DMS114 treated with DMSO at 0.1 percent for 48 hours (cell line): ENCODE data around the gene WDPCP.
"Not testable (repeated sequence)": the region's sequence is repeated elsewhere in the genome, so short reads cannot be mapped to it uniquely, and the experiment has no call there.

ENCODE experiments used
- DNase-seq: peaks from one replicate; lab custom pipeline; 2025; ENCODE audit not compliant: unreplicated experiment; lab: John Stamatoyannopoulos, UW

The WDPCP gene

DNA sequence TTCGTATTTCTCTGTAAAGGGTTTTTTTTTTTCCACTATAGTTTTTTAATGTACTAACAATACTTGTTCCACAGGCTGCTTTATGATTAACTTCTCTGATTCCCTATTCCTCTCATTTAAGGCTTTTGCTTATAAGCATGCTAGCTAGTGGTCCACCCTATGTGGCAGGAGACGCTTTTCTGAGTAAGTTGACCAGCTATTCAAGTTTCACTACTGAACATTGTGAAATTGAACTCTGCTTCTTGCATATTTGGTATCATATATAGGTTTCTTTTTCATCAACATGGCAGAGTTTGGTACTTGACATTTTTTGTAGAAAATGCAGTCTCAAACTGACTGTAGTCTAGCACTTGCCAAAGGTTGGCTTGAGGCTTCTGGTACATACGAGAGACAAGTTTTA is 463.4 kb downstream of the WDPCP start:
- no peak for DNase-seq

DNA sequence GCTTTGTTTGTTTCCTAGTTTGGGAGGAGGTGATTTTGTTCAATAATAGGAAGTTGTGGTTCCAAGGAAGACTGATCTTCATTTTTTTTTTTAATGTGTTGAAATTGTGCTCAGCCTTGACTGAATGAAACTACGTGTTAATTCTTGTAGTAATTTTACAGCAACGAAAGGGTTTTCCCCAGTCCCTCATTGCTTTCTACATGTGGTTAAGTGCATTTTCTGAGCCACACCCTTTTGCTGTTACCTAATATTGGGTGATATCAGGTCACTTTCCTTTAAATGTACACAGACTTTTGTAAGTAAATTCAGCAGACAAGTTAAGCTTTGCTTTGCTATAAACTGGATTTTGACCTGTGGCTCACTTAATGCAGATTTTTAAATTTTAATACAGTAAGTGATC is 464.1 kb downstream of the WDPCP start:
- no peak for DNase-seq

DNA sequence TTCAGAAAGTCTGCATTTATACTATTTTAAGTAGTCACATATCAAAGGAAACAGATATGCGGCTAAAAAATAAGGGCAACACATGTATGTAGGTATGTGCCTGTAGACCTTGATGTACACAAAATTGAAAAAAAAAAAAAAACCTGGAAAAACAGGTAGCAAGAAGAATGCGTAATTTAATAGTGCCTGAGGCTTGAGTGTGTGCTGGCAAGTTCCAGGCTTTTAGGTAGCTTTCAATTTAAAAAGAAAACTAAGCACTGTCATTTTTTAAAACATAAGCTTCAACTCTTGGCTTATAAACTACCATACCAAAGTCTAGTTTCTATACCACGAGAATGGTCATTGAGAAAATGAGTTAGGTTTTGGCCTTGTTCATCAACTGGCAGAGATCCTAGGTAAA is 465.4 kb downstream of the WDPCP start:
- DNase-seq = no peak

DNA sequence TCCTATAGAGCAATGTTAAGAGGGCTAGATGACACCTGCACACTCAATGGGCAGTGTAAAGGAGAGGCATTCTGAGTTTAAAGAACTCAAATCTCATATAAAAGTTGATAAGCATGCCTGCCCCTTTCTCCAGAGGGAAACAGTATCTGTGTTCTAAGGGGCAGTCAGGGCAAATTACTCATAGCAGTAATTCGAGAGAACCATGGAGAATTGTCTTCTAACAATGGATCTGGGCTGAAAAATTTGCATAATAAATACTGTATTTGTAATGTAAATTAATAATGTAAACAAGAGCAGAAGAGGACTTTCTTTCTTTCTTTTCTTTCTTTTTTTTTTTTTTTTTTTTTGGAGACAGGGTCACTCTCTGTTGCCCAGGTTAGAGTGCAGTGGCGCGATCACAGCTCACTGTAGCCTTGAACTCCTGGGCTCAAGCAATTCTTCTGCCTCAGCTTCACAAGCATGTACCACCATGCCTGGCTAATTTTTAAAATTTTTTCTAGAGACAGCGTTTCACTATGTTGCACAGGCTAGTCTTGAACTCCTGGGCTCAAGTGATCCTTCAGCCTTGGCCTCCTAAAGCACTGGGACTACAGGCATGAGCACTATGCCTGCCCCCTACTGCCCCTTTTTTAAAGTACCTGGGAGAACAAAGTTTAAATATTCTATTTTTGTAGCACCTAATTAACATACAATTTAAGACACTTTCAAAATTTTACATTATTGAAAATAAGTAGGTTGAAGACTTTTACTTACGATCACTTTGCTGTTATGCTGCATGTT is 467.0 kb downstream of the WDPCP start:
- DNase-seq = no peak

DNA sequence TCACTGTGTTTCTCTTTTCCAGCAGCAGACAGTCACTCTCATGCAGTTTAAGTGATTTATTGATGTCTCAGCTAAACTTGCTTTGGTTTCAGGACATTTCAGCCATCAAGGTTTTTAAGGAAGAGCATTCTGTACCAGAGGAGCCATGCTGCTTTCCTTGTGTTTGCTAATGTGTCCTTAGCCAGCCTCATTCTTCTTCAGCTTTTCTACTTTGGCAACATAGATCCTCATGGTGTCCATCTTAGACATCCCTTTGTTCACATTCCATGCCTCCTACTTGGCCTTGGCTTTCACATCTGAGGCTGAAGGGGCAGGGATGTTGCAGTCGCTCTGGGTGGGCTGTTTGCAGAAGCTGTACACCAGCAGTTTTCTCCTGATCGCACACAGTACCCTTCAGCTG is 469.5 kb downstream of the WDPCP start:
- DNase-seq = no peak

DNA sequence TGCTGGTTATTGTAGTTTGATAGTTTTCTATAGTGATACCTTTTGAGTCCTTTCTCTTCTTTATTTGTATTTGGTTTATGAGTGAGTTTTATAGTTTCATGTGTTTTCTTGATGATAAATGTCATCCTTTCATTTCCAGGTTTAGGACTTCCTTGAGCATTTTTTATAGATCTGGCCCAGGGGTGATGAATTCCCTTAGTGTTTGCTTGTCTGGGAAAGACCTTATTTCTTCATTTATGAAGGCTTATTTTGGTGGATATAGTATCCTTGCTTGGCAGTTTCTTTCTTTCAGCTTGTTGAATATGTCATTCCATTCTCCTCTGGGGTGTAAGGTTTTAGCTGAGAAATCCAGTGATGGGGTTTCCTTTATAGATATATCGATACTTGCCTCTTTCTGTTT is 483.8 kb downstream of the WDPCP start:
- DNase-seq = no peak

DNA sequence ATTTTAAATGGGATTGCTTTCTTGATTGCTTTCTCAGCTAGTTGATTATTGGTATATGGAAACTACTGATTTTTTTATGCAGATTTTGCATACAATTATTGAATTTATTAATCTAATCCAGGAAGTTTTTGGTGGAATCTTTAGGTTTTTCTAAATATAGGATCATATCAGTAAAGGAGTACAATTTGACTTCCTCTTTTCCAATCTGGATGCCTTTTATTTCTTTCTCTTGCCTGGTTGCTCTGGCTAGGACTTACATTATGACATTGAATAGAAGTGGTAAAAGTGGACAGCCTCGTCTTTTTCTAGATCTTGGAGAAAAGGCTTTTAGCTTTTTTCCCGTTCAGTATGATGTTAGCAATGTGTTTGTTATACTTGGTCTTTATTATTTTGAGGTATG is 486.3 kb downstream of the WDPCP start:
- DNase-seq = no peak

DNA sequence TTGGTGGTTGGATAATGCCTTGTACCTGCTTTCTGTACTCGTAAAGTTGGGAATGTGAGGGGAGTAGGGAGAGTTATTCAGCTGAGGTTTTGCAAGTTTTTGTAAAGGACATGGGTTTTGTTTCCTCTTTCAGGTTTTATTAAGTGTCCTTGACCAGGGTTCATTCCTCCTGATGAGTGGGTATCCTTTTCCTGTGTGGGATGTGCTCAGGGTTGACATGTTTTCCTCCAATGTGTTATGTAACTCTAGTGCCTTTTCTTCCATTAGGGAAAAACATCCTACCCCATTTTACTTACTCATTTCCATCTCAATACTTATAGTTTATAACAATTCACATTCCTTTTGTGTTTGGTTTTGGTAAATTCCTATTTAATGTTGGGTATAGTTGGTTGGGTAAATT is 489.2 kb downstream of the WDPCP start:
- no peak for DNase-seq

DNA sequence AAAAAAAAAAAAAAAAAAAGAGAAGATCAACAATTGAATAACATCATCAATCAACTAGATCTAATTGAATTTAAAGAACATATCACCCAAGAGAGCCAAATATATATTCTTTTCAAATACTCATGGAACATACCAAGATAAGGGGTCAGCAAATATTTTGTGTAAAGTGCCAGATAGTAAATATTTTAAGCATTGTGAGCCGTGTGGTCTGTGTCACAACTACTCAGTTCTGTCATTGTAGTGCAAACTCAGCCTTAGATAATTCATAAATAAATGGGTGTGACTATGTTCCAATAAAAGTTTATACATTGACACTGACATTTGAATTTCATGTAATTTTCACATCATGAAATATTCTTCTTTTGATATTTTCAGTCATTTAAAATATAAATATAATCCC is 491.8 kb downstream of the WDPCP start:
- DNase-seq = no peak

DNA sequence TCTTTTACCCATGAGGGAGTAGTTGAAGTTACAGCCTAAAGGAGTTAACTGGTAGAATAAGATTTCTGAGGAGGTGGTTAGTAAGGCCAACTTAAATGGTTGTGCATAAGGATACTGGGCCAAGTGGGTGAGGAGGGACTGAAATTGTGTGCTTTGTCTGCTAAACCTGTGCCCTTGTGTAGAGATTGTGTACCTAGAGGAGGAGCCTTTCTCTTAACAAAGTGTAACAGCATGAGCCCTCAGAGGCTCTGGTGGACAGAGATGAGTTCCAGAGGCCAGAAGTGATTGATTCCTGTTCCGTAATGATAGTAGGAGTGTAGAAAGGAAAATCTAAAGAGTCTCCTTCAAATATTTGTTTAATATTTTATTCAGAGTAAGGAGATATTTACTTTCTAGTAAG is 494.8 kb downstream of the WDPCP start:
- DNase-seq = no peak

DNA sequence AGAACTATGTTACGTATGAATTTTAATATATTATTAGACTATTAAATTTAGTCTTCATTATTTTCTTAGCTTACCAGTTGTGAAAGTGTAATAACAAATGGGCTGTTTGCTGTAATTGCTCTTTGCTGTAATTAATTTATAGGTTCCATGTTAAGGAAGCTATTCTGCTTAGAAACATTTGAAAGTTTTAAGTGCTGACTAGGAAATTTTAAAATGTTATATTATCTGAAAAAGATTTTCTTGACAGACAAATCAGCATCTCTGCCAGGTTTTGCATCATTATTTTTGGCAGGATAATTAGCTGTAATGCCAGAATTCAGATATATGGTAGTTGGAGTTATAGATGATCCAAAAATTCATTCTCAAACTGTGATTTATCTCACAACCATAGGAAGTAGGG is 495.4 kb downstream of the WDPCP start:
- DNase-seq = no peak

DNA sequence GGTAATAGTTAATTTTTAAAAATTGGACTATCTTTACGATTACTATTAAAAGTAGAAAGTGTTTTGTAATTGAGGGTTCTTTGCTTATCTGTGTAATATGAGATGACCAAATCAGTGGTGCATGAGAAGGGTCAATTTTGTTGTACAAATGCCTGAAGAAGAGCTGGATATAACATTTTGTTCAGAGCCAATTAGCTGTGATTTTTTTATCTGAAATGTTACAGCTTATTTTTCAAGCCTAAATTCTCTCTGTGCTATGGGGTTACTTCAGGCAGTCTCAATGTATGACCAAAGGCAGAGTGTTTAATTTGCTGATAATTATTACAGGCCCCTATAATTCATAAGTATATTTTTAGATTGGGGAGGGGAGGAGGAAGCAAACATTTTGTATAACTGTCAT is 495.9 kb downstream of the WDPCP start:
- no peak for DNase-seq

DNA sequence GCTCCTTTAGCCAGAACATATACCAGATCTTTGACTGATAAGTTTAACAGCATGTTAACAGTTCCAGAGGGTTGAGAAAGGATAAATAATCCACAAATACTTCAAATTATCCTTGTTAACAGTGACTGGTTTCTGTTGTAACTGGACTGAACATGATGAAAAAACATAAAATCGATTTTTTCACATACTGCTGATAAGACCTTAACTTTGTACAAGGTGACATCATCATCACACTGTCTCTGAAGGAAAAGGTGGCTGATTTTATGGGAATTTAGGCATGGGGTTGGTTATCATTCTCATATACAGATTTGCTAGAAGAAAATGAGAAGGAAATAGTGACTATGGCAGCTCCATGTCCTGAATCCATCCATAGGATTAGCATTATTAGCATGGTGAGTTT is 501.6 kb downstream of the WDPCP start:
- DNase-seq = no peak

DNA sequence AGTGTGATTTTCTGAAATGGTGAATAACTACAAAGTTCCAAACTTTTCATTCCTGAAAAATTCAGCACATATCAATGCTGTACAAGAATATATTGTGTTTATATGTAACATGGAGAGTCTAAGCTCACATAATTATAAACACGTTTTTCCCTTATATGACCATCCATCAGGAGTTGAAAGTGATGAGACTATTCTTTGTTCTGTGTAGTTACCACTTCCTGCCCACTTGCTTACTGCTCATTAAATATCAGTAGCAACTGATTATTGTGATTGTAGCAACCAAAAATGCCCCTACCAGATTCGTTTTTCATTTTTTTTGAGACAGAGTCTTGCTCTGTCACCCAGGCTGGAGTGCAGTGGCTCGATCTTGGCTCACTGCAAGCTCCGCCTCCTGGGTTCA is 506.9 kb downstream of the WDPCP start:
- no peak for DNase-seq

DNA sequence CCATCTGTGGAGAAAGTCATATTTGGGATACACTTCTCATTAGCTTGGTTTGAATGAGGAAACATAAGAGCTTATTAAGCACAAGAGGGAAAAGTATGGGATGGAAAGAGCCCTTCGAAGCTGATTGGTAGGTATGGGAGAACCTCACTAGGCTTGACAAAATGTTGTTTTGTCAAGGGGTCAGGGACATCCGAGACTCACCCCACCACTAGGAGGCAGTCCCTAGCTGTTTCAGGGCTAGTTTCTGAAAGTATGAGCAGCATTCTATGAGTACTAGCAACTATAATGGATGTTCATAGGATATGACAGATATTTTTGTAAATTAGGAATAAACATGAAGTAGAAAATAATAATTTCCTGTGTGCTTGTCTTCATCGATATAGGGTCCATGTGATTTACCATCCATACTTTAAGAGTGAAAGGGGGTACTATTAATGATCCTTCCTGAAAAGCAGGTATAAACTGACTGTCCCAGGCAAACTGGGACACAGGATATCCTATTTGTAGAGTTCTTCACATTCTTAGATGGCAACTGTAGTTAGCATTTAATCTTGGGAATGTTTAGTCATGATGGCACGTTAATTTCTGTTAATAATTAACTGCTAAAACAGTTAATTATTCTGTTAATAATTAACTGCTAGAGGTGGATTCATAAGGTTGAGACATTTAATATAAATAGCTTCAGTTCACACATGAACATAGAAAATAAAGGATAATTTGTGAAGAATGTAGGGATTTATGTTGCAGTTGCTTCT is 509.2 kb downstream of the WDPCP start:
- no peak for DNase-seq

DNA sequence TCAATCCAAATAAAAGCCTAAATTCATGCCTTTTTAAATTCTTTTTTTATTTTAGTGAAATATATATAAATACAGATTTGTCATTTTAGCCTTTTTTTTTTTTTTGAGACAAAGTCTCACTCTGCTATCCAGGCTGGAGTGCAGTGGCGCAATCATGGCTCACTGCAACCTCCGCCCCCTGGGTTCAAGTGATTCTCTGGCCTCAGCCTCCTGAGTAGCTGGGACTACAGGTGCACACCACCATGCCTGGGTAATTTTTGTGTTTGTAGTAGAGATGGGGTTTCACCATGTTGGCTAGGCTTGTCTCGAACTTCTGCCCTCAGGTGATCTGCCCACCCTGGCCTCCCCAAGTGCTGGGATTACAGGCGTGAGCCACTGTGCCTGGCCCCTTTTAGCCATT is 513.9 kb downstream of the WDPCP start:
- not testable (repeated sequence) for DNase-seq

DNA sequence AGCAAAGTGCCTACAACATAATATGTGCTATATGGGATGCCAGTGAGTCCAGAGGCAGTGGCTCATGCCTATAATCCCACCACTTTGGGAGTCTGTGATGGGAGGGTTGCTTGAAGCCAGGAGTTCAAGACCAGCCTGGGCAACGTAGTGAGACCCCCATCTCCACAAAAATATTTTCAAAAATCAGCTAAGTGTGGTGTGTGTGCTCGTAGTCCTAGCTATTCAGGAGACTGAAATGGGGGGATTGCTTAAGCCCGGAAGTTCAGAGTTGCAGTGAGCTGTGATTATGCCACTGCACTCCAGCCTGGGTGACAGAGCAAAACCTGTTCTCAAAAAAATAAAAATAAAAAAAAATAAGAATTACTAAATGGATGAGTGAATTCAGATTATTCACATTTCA is 514.3 kb downstream of the WDPCP start:
- DNase-seq = no peak

DNA sequence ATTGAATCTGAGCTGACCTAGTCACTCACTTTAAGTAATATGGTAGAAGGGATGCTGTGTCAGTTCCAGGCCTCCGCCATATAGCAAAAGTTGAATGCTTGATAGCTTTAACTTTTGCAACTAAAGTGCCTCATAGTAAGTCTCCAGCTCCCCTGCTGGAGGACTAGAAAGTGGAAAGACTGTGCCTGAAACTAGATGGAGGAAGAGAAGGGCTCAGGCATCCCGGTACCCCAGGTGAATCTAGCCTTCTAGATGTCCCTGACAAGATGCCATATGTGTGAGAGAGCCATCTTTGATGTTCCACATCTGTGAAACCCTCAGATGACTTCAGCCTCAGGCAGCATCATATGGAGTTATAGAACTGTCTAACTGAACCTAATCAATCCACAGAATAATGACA is 516.6 kb downstream of the WDPCP start:
- DNase-seq = no peak
